SHP77 treated with DMSO at 0.1 percent for 48 hours (cell line): ENCODE measurements around the gene WDFY4.
"Not testable (repeated sequence)": the region's sequence is repeated elsewhere in the genome, so short reads cannot be mapped to it uniquely, and the experiment has no call there.

Experiments
- DNase-seq: peaks from one replicate; lab custom pipeline; 2025; lab: John Stamatoyannopoulos, UW

The WDFY4 gene

GRCh38 chr10:48684792-48685623, at the start of gene WDFY4:
Gene WDFY4 (plus strand): TSS chr10:48684873. CDS start chr10:48709733, 24,860 bp downstream.
- DNase-seq = no peak

DNA sequence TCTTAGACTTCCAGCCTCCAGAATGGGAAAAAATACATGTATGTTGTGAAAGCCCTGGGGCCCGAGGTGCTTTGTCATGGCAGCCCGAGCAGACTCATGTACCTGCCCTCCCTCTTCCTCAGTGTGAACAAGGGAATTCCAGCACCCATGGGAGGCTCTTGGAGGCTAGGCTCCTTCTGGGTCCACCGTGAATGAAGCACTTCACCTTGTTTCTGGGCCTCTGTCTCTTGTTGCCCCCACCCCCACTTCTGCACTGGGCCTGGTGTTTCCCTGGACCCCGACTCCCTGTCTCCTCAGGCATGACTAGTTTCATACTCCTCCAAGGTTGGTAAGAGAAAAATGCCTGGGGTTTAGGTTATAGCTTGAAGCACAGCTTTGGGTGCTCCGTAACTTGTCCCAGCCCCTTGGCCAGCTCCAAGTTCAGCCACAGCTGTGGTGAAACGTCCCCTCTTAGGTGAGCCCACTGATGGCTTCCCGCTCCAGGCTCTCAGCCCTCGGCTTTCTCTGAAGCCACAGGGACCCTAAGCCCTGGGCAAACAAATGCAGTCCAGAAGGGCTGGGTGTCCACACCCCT, 49.6 kb upstream of the WDFY4 start:
- no peak for DNase-seq

DNA sequence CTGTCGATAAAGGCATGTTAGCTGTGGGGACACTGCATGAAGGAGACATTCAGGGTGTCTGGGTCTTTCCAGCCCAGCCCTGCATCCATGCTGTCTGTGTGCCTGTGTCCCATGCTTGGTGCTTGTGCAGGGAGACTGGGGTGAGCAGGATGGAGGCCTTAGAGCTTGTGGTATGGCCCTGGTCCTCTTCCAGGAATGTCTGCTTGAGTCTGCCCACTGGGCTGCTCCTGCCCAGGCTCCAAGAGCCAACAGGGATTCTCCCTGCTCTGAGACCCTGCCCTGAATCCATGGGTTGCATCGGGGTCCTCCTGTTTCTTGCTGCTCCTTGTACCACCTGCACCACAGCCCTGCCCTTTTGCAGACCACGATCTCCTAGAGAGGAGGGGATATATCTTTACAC, 48.4 kb upstream of the WDFY4 start:
- DNase-seq = no peak

GRCh38 chr10:48636901-48637300, 47.8 kb upstream of the WDFY4 start:
- no peak for DNase-seq

- DNase-seq = no peak
These were observed 46.5 kb upstream of the WDFY4 start for GRCh38 chr10:48638158-48638557.

DNA sequence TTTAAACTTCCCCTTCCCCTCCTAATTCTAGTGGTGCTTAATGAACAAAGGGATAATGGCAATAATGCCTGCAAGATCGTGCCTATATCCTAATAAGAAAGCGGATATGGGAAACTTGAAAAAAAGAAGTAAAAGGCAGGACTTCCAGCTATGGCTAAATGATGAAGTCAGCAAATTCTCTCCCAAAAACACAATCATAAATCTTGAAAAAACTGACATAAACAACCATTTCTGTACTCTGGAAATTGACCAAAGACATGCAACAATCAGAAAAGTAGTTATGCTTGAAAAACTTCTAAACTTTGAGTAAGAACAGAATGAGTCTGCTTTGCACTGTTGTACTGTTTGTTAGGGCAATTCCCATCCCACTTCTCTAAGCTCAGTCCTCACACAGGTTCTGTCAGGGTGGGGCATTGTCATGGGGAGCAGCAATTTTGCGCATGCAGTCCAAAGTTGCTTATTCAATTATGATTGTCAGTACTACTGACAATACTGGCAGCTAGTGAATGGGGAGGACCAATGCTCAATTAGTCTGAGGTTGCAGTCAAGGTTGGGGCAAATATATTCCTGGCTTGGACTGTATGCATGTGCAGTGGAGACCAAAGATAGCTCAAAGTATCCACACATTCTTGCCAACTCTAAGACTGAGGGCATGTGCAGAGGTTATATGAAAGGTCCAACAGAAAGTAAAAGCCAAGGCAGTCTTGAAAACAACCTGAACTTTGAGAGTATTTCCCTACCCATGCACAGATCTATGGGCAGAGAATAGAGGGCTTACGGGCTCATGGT, 45.7 kb upstream of the WDFY4 start:
- no peak for DNase-seq

- no peak for DNase-seq
These were observed 45.0 kb upstream of the WDFY4 start for GRCh38 chr10:48639632-48640031.

- no peak for DNase-seq
These were observed 44.3 kb upstream of the WDFY4 start for GRCh38 chr10:48640326-48640725.

- DNase-seq = not testable (repeated sequence)
These were observed 43.5 kb upstream of the WDFY4 start for GRCh38 chr10:48641099-48641690.

GRCh38 chr10:48645600-48645999, 39.1 kb upstream of the WDFY4 start:
- no peak for DNase-seq

- DNase-seq = not testable (repeated sequence)
These were observed 37.6 kb upstream of the WDFY4 start for GRCh38 chr10:48647073-48647472.

DNA sequence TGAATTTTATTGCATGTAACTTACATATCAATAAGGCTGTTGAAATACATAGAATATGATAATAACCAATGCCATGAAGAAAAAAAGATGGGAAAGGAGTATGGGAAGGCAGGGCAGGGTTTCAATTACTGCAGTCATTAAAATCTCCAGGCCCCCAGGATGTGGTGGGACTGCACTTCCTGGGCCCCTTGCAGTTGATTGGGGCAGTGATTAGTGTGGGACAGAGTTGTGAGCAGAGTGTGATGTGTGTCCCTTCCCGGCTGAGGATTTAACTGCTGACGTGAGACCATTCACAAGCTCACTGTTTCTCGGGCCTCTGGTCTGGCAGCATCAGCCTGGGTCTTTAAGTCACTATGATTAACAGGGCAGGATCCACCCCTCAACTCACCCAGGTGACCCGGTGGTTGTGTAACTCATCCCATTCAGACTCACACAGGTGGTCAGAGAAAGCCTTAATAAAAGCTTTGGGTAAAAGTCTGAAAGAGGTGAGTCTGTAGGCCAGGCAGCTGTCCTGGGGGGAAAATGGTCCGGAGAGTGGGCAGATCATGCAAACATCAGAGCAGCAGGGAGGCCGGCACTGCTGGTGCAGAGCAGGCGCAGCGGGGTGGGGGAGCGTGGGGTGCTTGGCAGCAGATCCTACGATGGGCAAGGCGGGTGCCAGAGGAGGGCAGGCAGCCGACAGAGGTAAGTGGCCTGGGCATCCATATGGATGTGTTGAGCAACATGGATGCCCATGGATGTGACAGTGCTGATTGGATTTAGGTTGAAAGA, 36.3 kb upstream of the WDFY4 start:
- DNase-seq = no peak

GRCh38 chr10:48649349-48649944, 35.2 kb upstream of the WDFY4 start:
- DNase-seq = no peak

- DNase-seq = no peak
These were observed 33.4 kb upstream of the WDFY4 start for GRCh38 chr10:48651293-48651692.

DNA sequence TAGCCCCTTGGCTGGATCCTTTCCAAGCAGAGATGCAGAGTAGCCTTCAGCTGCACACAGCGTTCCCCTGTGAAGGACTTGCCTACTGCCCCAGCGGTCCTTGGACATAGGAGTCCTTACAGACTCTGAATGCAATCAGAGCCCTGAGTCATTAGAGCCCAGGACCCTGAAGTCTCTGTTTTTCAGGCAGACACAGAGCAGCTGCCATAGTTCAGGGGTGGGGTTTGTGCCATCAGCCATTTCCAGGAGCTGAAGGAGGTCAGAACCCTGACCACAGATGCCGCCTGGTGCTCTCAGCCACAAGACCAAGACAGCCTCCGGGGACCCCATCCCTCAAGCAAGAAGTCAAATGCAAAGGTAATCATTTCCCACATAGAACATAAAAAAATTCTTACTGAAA, 32.8 kb upstream of the WDFY4 start:
- DNase-seq = no peak

- DNase-seq = no peak
These were observed 32.3 kb upstream of the WDFY4 start for GRCh38 chr10:48652344-48652743.

DNA sequence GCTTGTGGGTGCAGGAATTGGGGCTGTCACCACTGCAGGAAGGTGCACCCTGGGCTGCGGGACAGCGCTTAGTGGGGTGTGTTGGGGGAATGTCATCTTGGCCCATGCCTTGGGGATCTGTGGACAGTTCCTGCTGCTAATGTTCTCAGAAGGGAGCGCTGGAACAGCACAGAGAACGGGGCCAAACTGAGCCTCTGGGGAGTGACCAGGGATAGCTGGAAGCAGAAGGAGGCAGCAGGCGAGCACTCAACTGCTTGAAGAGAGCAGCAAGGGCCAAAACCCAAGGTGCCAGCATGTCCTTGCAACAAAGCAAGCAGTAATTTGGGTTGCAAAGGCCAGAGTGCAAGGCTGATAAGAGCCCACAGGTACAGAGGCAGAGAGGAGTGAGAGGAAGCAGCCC, 31.3 kb upstream of the WDFY4 start:
- no peak for DNase-seq

DNA sequence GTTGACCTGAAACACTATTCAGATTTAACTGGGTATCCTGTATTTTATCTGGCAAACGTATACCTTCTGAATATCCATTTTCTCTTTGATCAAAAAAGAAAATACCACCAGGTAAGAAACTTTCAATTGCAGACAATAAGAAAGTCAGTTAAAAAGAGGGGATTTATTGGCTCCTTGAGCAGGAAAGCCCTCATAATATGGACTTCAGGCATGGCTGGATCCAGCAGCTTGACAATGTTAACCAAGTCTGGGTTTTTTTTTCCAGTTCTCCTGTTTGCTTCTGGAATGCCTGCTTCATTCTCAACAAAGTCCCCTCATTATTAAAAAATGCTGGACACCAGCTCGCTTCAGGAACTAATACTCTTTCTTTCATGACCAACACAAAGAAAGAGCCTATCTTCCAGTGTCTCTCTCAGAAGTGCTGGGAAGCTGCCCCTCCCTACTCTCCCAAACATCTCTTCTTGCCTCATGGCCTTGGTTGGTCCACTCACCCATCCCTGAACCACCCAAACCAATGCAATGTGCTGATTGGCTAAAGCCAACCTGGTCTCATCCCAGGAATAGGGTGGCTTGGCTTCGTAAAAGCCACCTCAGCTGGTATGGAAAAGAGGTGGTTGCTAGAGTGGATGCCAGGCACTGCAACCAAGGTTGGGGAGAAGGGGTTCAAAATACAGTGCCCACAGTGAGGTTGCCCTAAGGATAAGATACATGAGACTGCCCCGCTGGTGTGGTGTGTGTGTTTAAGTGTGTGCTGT, 30.6 kb upstream of the WDFY4 start:
- no peak for DNase-seq

DNA sequence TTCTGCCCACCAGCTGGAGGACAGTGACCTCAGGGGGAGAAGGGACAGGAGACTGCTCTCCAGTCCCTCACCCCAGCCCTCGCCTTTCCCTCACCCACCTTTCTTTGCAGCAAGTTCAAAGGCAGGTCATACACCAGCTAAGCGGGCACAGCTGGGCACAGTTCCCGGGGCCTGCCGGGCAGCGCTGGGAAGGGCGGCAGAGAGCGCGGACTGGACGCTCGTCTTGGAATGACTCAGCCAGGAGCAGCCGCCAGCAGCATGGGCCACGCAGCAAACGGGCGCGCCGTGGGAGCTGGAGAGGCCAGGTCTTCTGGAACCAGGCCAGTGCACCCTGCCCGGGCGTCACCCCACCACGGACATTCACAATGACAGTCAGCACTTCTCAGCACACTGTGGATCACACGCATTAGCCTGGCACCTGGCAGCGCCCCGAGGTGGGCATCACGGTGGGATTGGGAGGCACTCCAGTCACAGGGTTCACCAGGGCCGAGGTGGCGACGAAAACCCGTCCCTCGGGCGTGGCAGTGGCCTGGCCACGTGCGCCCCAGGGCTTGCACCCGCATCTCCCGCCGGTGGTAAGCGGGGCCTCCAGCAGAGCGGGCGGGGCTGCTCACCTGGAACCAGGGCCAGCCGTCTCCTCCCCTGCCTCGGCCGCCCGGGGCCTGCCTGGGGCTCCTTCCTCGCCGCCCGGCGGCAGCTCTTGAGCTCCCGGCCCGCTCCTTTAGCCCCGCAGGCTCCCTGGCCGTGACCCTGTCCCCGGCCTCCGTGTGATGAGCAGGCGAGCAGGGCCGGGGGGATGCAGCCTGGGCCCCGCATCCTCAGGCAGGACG, 29.0 kb upstream of the WDFY4 start:
- DNase-seq = no peak
